Urothelium cell line (cell line): Measurements from ENCODE around the gene MAN2A2.
"Not testable (repeated sequence)": the region's sequence is repeated elsewhere in the genome, so short reads cannot be mapped to it uniquely, and the experiment has no call there.

ENCODE experiments used
- DNase-seq: peaks from one replicate; pipeline ENCODE4 v3.0.0; 2011; ENCODE audit warnings: low spot score, mixed read lengths
- FAIRE-seq: peaks from 2 replicates; lab custom pipeline; 2011; peaks lifted over from hg19 to GRCh38; lab: Jason Lieb, UNC

Gene MAN2A2

GRCh38 chr15:90902040-90902839 is 862 bp upstream of the MAN2A2 start:
- FAIRE-seq (peak; percentile 35), DNase-seq (peak; percentile 97)

- DNase-seq (no peak), FAIRE-seq (no peak)
Measured at GRCh38 chr15:90903733-90904536, 833 bp downstream of the MAN2A2 start.

GRCh38 chr15:90904746-90905145 is 1.6 kb downstream of the MAN2A2 start:
- DNase-seq (no peak), FAIRE-seq (no peak)

- FAIRE-seq, result no peak
Measured at GRCh38 chr15:90905306-90906180, 2.4 kb downstream of the MAN2A2 start.

GRCh38 chr15:90906181-90906849 is 3.2 kb downstream of the MAN2A2 start:
- FAIRE-seq (no peak), DNase-seq (no peak)

More at GRCh38 chr15:90905306-90906180, 2.4 kb downstream of the MAN2A2 start:
- DNase-seq, result no peak

- DNase-seq, result no peak
- FAIRE-seq, result no peak
Measured at GRCh38 chr15:90907051-90907660, 4.1 kb downstream of the MAN2A2 start.

- no peak for FAIRE-seq
Measured at GRCh38 chr15:90907838-90908507, 4.9 kb downstream of the MAN2A2 start.

GRCh38 chr15:90909449-90909848 is 6.3 kb downstream of the MAN2A2 start:
- DNase-seq, FAIRE-seq: not testable (repeated sequence)

More at GRCh38 chr15:90907838-90908507, 4.9 kb downstream of the MAN2A2 start:
- DNase-seq, result no peak

- no peak for DNase-seq
- no peak for FAIRE-seq
Measured at GRCh38 chr15:90909976-90910375, 6.9 kb downstream of the MAN2A2 start.

GRCh38 chr15:90910441-90911301 is 7.6 kb downstream of the MAN2A2 start:
- FAIRE-seq (no peak), DNase-seq (no peak)

- DNase-seq (no peak), FAIRE-seq (no peak)
Measured at GRCh38 chr15:90911302-90911623, 8.2 kb downstream of the MAN2A2 start.

GRCh38 chr15:90911906-90912769 is 9.0 kb downstream of the MAN2A2 start:
- no peak for DNase-seq
- no peak for FAIRE-seq

GRCh38 chr15:90912770-90913075 is 9.6 kb downstream of the MAN2A2 start:
- FAIRE-seq (no peak), DNase-seq (no peak)

- FAIRE-seq, result no peak
Measured at GRCh38 chr15:90913398-90913944, 10.4 kb downstream of the MAN2A2 start.

GRCh38 chr15:90914305-90915080 is 11.4 kb downstream of the MAN2A2 start:
- FAIRE-seq (no peak), DNase-seq (no peak)

More at GRCh38 chr15:90913398-90913944, 10.4 kb downstream of the MAN2A2 start:
- no peak for DNase-seq

- FAIRE-seq (no peak), DNase-seq (no peak)
Measured at GRCh38 chr15:90915216-90915807, 12.2 kb downstream of the MAN2A2 start.
